ENCODE results near the gene FTO. TPM values are rescaled to one million over a fixed set of nuclear protein-coding genes. Genes with fewer than 3 reads are reported as not detected.

The FTO gene
- total RNA-seq, 4 donors from 2014 or later: 98.1 to 127 (median 109) TPM

- Histone ChIP-seq H3K9me3 (peaks cover 0 to 6% (median 0%) of the 10 kb centered on the region in 4 donors), H3K4me1 (no peaks in the 10 kb centered on the region)
These were observed 151.6 kb downstream of the FTO start for GRCh38 chr16:53855511-53855910.

GRCh38 chr16:53859995-53860540 lies 156.1 kb downstream of the FTO start:
- peaks cover 0 to 4% (median 0%) of the 10 kb centered on the region in 4 donors for H3K4me1 ChIP-seq
- DNase-seq (ENCODE audit: low spot score in 2 of 2): no peak
- H3K9me3 ChIP-seq: no peaks in the 10 kb centered on the region
- no peaks in the 10 kb centered on the region for H3K27me3 ChIP-seq
- TF ChIP-seq POLR2A (IDR thresholded peaks at IDR 0.05) (no peak), CTCF (IDR thresholded peaks at IDR 0.05) (no peak), EP300 (IDR thresholded peaks at IDR 0.05) (no peak)
- 61 to 100% methylated on average over 2 of the region's 2 CpGs for WGBS, 2 donors
- H3K4me3 ChIP-seq: no peak overlapping the region
- H3K36me3 ChIP-seq: peaks cover 0 to 37% (median 0%) of the 10 kb centered on the region in 3 donors
- no peak overlapping the region for H3K27ac ChIP-seq

More at GRCh38 chr16:53855511-53855910, 151.6 kb downstream of the FTO start:
- Histone ChIP-seq H3K27me3 (no peaks in the 10 kb centered on the region), H3K36me3 (peaks cover 0 to 35% (median 0%) of the 10 kb centered on the region in 3 donors), H3K4me3 (no peak overlapping the region), H3K27ac (no peak overlapping the region)
- TF ChIP-seq CTCF (IDR thresholded peaks at IDR 0.05) (no peak), EP300 (IDR thresholded peaks at IDR 0.05) (no peak), POLR2A (IDR thresholded peaks at IDR 0.05) (no peak)
- 95 to 100% methylated on average over 1 of the region's 1 CpG for WGBS, 2 donors
- no peak for DNase-seq (ENCODE audit: low spot score in 2 of 2)

GRCh38 chr16:53863861-53864260 lies 159.9 kb downstream of the FTO start:
- Histone ChIP-seq H3K27me3 (no peaks in the 10 kb centered on the region), H3K9me3 (no peaks in the 10 kb centered on the region), H3K36me3 (peaks cover 0 to 27% (median 0%) of the 10 kb centered on the region in 3 donors), H3K27ac (no peak overlapping the region), H3K4me3 (no peak overlapping the region), H3K4me1 (peaks cover 0 to 5% (median 2%) of the 10 kb centered on the region in 4 donors)
- TF ChIP-seq CTCF (IDR thresholded peaks at IDR 0.05) (no peak), EP300 (IDR thresholded peaks at IDR 0.05) (no peak), POLR2A (IDR thresholded peaks at IDR 0.05) (no peak)
- WGBS, 2 donors: 82 to 85% methylated on average over 2 of the region's 2 CpGs
- no peak for DNase-seq (ENCODE audit: low spot score in 2 of 2)

- 83 to 89% methylated on average over 2 of the region's 2 CpGs for WGBS, 2 donors
- H3K4me3 ChIP-seq: no peak overlapping the region
- peak overlapping the region in 2 of 4 donors; percentile 30 to 60 for H3K27ac ChIP-seq
- H3K4me1 ChIP-seq: peaks cover 0 to 5% (median 2%) of the 10 kb centered on the region in 4 donors
- H3K27me3 ChIP-seq: no peaks in the 10 kb centered on the region
- peaks cover 0 to 25% (median 0%) of the 10 kb centered on the region in 3 donors for H3K36me3 ChIP-seq
- no peak for DNase-seq (ENCODE audit: low spot score in 2 of 2)
- H3K9me3 ChIP-seq: no peaks in the 10 kb centered on the region
- TF ChIP-seq EP300 (IDR thresholded peaks at IDR 0.05): no peak
- no peak for TF ChIP-seq POLR2A (IDR thresholded peaks at IDR 0.05)
- no peak for TF ChIP-seq CTCF (IDR thresholded peaks at IDR 0.05)
These were observed 161.0 kb downstream of the FTO start for GRCh38 chr16:53864819-53865493.

- no peak overlapping the region for H3K4me3 ChIP-seq
- H3K4me1 ChIP-seq: peaks cover 0 to 5% (median 2%) of the 10 kb centered on the region in 4 donors
- no peak for TF ChIP-seq POLR2A (IDR thresholded peaks at IDR 0.05)
- no peak for TF ChIP-seq EP300 (IDR thresholded peaks at IDR 0.05)
- TF ChIP-seq CTCF (IDR thresholded peaks at IDR 0.05): no peak
- H3K9me3 ChIP-seq: no peaks in the 10 kb centered on the region
- H3K27me3 ChIP-seq: no peaks in the 10 kb centered on the region
- H3K27ac ChIP-seq: peak overlapping the region in 1 of 4 donors; percentile 60
- WGBS, 2 donors: 0 to 11% methylated on average over 1 of the region's 1 CpG
- peaks cover 0 to 25% (median 0%) of the 10 kb centered on the region in 3 donors for H3K36me3 ChIP-seq
- DNase-seq (ENCODE audit: low spot score in 2 of 2): no peak
These were observed 161.5 kb downstream of the FTO start for GRCh38 chr16:53865494-53865863.

Data from tibial nerve (tissue), 4 donors.